K562 (cell line): ENCODE data around the gene CELSR2. TPM values are rescaled to one million over a fixed set of nuclear protein-coding genes. Genes with fewer than 3 reads are reported as not detected.

ENCODE experiments used
- ATAC-seq: fragments of 200-7000 bp; cut with Tn5 transposase; 3 replicates; pipeline ENCODE4 v1.9.1; 2020; ENCODE audit warnings: moderate library complexity
- BruUV-seq: library from RNA; stranded (reverse); fragments of 400-500 nt; replicated peaks from 2 replicates; lab custom pipeline; 2021; lab: Mats Ljungman, UMichigan
- CTCF ChIA-PET: fragments of 300-600 bp; formaldehyde crosslinking; extraction: SDS; loops from one replicate; lab custom pipeline; 2021; ENCODE audit warnings: low intra/inter-chr PET ratio; lab: Yijun Ruan, JAX
- POLR2A ChIA-PET: fragments of 300-600, 350-650 bp; sonication (Branson Sonifier 250); formaldehyde crosslinking; extraction: SDS; loops from one replicate; lab custom pipeline; 2021; ENCODE audit warnings: antibody characterized with exemption, inconsistent platforms; lab: Yijun Ruan, JAX
- DNase-seq, 4 experiments: peaks; one replicate each; pipeline versions ENCODE4 v3.0.0 to v3.0.0-alpha.2; 2011 to 2018; ENCODE audit warnings: low spot score in 3 of 4, mixed read lengths in 3 of 4; ENCODE audit errors: extremely low read depth in 1 of 4
- FAIRE-seq: peaks from 2 replicates; lab custom pipeline; 2011; peaks lifted over from hg19 to GRCh38; lab: Jason Lieb, UNC
- H2AFZ ChIP-seq: 2 replicates; pipeline ENCODE4 v1.6.0; 2011; ENCODE audit warnings: low read depth, low read length, control low read depth, inconsistent platforms
- H3K27ac ChIP-seq: fragments of 200-600 bp; 3 replicates; pipeline ENCODE4 v1.8.0; 2011; ENCODE audit warnings: low read depth, mild to moderate bottlenecking, control low read depth, inconsistent platforms, low read length, moderate library complexity, mixed read lengths; ENCODE audit errors: extremely low read depth
- H3K27me3 ChIP-seq, 2 experiments: fragments of 300-600 bp in 1 of 2; 2 replicates in 1 of 2; 3 replicates in 1 of 2; pipeline versions ENCODE4 v1.6.0 to v1.8.0; 2011; ENCODE audit warnings: inconsistent platforms in 2 of 2, low read length in 2 of 2, mild to moderate bottlenecking in 1 of 2, mixed read lengths in 1 of 2, moderate library complexity in 1 of 2; ENCODE audit not compliant: control insufficient read depth in 2 of 2, insufficient read depth in 2 of 2
- H3K36me3 ChIP-seq: fragments of 300-600 bp; 3 replicates; pipeline ENCODE4 v1.8.0; 2011; ENCODE audit warnings: mild to moderate bottlenecking, low read length, inconsistent platforms; ENCODE audit not compliant: control insufficient read depth, insufficient read depth
- H3K4me1 ChIP-seq, 2 experiments: fragments of 200-600 bp in 1 of 2; replicated peaks in 1 of 2; 2 replicates in 1 of 2; 3 replicates in 1 of 2; pipeline versions ENCODE4 v1.5.1 to v1.8.0; 2011; ENCODE audit warnings: inconsistent platforms in 2 of 2, low read length in 2 of 2, mild to moderate bottlenecking in 1 of 2, mixed read lengths in 1 of 2, moderate library complexity in 1 of 2; ENCODE audit not compliant: control insufficient read depth in 2 of 2, insufficient read depth in 2 of 2
- H3K4me2 ChIP-seq: 2 replicates; pipeline ENCODE4 v1.6.1; 2011; ENCODE audit warnings: low read length, control low read depth, inconsistent platforms, mixed read lengths; ENCODE audit not compliant: insufficient read depth
- H3K4me3 ChIP-seq: fragments of 200-600 bp; sonication (generic), shearing (Covaris generic); 2 replicates; pipeline ENCODE4 v1.5.1; 2016; ENCODE audit warnings: control low read depth, inconsistent platforms
- H3K79me2 ChIP-seq: fragments of 200-600 bp; 3 replicates; pipeline ENCODE4 v1.8.0; 2011; ENCODE audit warnings: low read length, inconsistent platforms; ENCODE audit not compliant: control insufficient read depth, insufficient read depth
- H3K9ac ChIP-seq, 2 experiments: 2 replicates each; pipeline versions ENCODE4 v1.6.0 to v1.6.1; 2011; ENCODE audit warnings: low read depth in 2 of 2, low read length in 2 of 2, control low read depth in 1 of 2, inconsistent platforms in 1 of 2, mild to moderate bottlenecking in 1 of 2, mixed read lengths in 1 of 2; ENCODE audit not compliant: insufficient read depth in 1 of 2
- H3K9me1 ChIP-seq: one replicate; pipeline ENCODE4 v1.6.0; 2011; ENCODE audit warnings: inconsistent platforms, mild to moderate bottlenecking, low read length, moderate library complexity; ENCODE audit not compliant: control insufficient read depth, insufficient read depth
- H3K9me3 ChIP-seq: replicated peaks from 2 replicates; pipeline ENCODE4 v1.5.1; 2011; ENCODE audit warnings: low read depth, low read length, inconsistent platforms; ENCODE audit not compliant: control insufficient read depth, insufficient read depth
- H4K20me1 ChIP-seq: replicated peaks from 2 replicates; pipeline ENCODE4 v1.6.1; 2011; ENCODE audit warnings: low read length, inconsistent platforms, mixed read lengths; ENCODE audit not compliant: control insufficient read depth, insufficient read depth
- DIDO1 ChIP-seq: fragments of 450-650 bp; IDR thresholded peaks from 2 replicates; pipeline ENCODE4 v1.6.1; 2016; ENCODE audit warnings: low read depth, missing biosample characterization, missing genetic modification characterization
- USF1 ChIP-seq: sonication (generic); formaldehyde crosslinking; IDR thresholded peaks from 2 replicates; pipeline ENCODE4 v1.9.0; 2022; ENCODE audit warnings: mild to moderate bottlenecking, missing genetic modification reagents
- WGBS: fragments of 100-300 bp; shearing (Covaris generic); methylation state at CpG from one replicate; pipeline ENCODE4 v1.1.6; 2016; ENCODE audit warnings: low coverage, mixed read lengths; ENCODE audit not compliant: insufficient coverage; ENCODE audit errors: missing lambda C conversion rate; 5-methylcytosine and 5-hydroxymethylcytosine counted together
- in situ Hi-C: fragments of 300-500 bp; cut with MboI; formaldehyde crosslinking; loops from 4 replicates; pipeline ENCODE4 v1.15.0; 2018; ENCODE audit warnings: inconsistent platforms, mixed read lengths
- intact Hi-C: fragments of 100-400 bp; cut with micrococcal nuclease; formaldehyde crosslinking; loops from 2 replicates; pipeline ENCODE4 v1.14.2; 2022
- polyA plus RNA-seq, 8 experiments: library from polyadenylated mRNA; depleted of rRNA in 4 of 8; stranded (reverse) in 5 of 8; unstranded in 3 of 8; fragments of >200 nt; fragmentation: Nextera tagmentation in 2 of 8; fragmentation: Illumina TruSeq in 1 of 8; extraction: Ambion mirVana in 2 of 8; extraction: Trizol in 1 of 8; gene quantifications; 2 replicates each; pipeline versions ENCODE4 v1.2.1 to v1.2.3, GENCODE V29; 2011 to 2014; ENCODE audit warnings: inconsistent platforms in 1 of 8, missing spikeins in 1 of 8
- total RNA-seq, 7 experiments: library from RNA; depleted of rRNA in 6 of 7; stranded (reverse); fragments of >200 nt in 6 of 7; fragmentation: Illumina TruSeq in 2 of 7; extraction: Trizol in 2 of 7; gene quantifications; 2 replicates each; pipeline versions ENCODE4 v1.2.1 to v1.2.3, GENCODE V29; 2011 to 2021; ENCODE audit warnings: low replicate concordance in 1 of 7

The CELSR2 gene
- total and polyA plus RNA-seq, 9 of the 15 experiments (the other 6 are each of a cell fraction or from before 2014, with no cell fraction given), result 0.31 to 21.9 (median 4.2) TPM

- no peak overlapping the region for H3K9ac ChIP-seq
- in situ Hi-C loops (loop anchor here (5.0 kb wide), 2 partner anchors 141 to 271 kb away; no protein-coding TSS in a partner anchor), intact Hi-C loops (loop anchor here (10.0 kb wide), 1 partner anchor 147 kb away; the partner anchor contains the start of gene ELAPOR1)
- H2AFZ ChIP-seq, result no peak overlapping the region
- H3K9me3 ChIP-seq, result no peaks in the 10 kb centered on the region
- no TSS peak for BruUV-seq
- H3K9me1 ChIP-seq, result no peaks in the 10 kb centered on the region
- H3K27me3 ChIP-seq, result no peaks in the 10 kb centered on the region
- TF ChIP-seq DIDO1, result no peak
- peak; percentile 6; the same call in 1 of the 2 replicates for TF ChIP-seq USF1
- no peak overlapping the region for H3K4me2 ChIP-seq
- ChIA-PET CTCF (interaction anchor here (3.7 to 5.5 kb wide), 2 partner anchors 138 to 271 kb away, joined by 32 to 91 read pairs; partner anchors contain the start of gene SORT1), POLR2A (interaction anchor here (1.4 kb wide), 1 partner anchor 137 kb away, joined by 9 read pairs; the partner anchor contains the start of gene SORT1)
- DNase-seq (no peak), ATAC-seq (no peak), FAIRE-seq (no peak)
- H3K79me2 ChIP-seq, result no peaks in the 10 kb centered on the region
- H3K27ac ChIP-seq, result no peak overlapping the region
- H3K36me3 ChIP-seq, result peaks cover 39% of the 10 kb centered on the region; the same call in 2 of the 3 replicates
- 65% methylated on average over 6 of the region's 6 CpGs for WGBS
- H4K20me1 ChIP-seq, result no peaks in the 10 kb centered on the region
- H3K4me1 ChIP-seq, result peaks cover 0 to 45% of the 10 kb centered on the region in 2 experiments; a peak in 2 of 5 replicates
- H3K4me3 ChIP-seq, result no peak overlapping the region
Measured at GRCh38 chr1:109261578-109261977, 12.2 kb downstream of the CELSR2 start.
